Neutrophil (primary cell): ENCODE data around the gene PRMT3.
"Not testable (repeated sequence)": the region's sequence is repeated elsewhere in the genome, so short reads cannot be mapped to it uniquely, and the experiment has no call there.

ENCODE experiments used
- H3K27ac ChIP-seq: fragments of 200-600 bp; sonication (generic); 2 replicates; pipeline ENCODE4 v1.5.1; 2016; ENCODE audit warnings: mild to moderate bottlenecking, moderate library complexity
- H3K27me3 ChIP-seq: fragments of 200-600 bp; sonication (generic); 2 replicates; pipeline ENCODE4 v1.6.0; 2016; ENCODE audit warnings: mild to moderate bottlenecking
- H3K36me3 ChIP-seq: fragments of 200-600 bp; sonication (generic); 2 replicates; pipeline ENCODE4 v1.5.1; 2017
- H3K4me1 ChIP-seq, 2 experiments: fragments of 200-600 bp in 1 of 2; sonication (generic) in 1 of 2; 1 replicate in 1 of 2; 2 replicates in 1 of 2; pipeline versions ENCODE4 v1.5.1 to v1.6.1; 2013 to 2016; ENCODE audit warnings: low read depth in 1 of 2, low read length in 1 of 2, mild to moderate bottlenecking in 1 of 2, moderate library complexity in 1 of 2; ENCODE audit not compliant: control insufficient read depth in 1 of 2, insufficient read depth in 1 of 2
- H3K4me3 ChIP-seq, 2 experiments: fragments of 200-600 bp in 1 of 2; sonication (generic) in 1 of 2; 1 replicate in 1 of 2; 2 replicates in 1 of 2; pipeline ENCODE4 v1.5.1; 2013 to 2016; ENCODE audit warnings: low read depth in 1 of 2, low read length in 1 of 2, mild to moderate bottlenecking in 1 of 2, moderate library complexity in 1 of 2
- H3K9me3 ChIP-seq: fragments of 200-600 bp; sonication (generic); 2 replicates; pipeline ENCODE4 v1.5.1; 2016
- CTCF ChIP-seq: fragments of 200-600 bp; sonication (generic); IDR thresholded peaks from 2 replicates; pipeline ENCODE4 v1.5.1; 2016; ENCODE audit warnings: antibody characterized with exemption

Gene PRMT3

GRCh38 chr11:20464518-20464917 is 77.0 kb downstream of the PRMT3 start:
- TF ChIP-seq CTCF = no peak
- H3K4me3 ChIP-seq = no peak overlapping the region
- no peaks in the 10 kb centered on the region for H3K27me3 ChIP-seq
- no peaks in the 10 kb centered on the region for H3K4me1 ChIP-seq
- H3K27ac ChIP-seq = no peak overlapping the region
- no peaks in the 10 kb centered on the region for H3K36me3 ChIP-seq
- no peaks in the 10 kb centered on the region for H3K9me3 ChIP-seq

- TF ChIP-seq CTCF = no peak
- H3K4me1 ChIP-seq = no peaks in the 10 kb centered on the region
Observed at GRCh38 chr11:20467487-20468185, 80.1 kb downstream of the PRMT3 start.

GRCh38 chr11:20470348-20470747 is 82.8 kb downstream of the PRMT3 start:
- no peaks in the 10 kb centered on the region for H3K36me3 ChIP-seq
- no peak overlapping the region for H3K4me3 ChIP-seq
- H3K4me1 ChIP-seq = peaks cover 0 to 5% of the 10 kb centered on the region in 2 experiments
- no peaks in the 10 kb centered on the region for H3K9me3 ChIP-seq
- H3K27ac ChIP-seq = no peak overlapping the region
- H3K27me3 ChIP-seq = no peaks in the 10 kb centered on the region
- TF ChIP-seq CTCF = no peak

More at GRCh38 chr11:20467487-20468185, 80.1 kb downstream of the PRMT3 start:
- no peaks in the 10 kb centered on the region for H3K27me3 ChIP-seq
- no peak overlapping the region for H3K27ac ChIP-seq
- H3K36me3 ChIP-seq = no peaks in the 10 kb centered on the region
- no peak overlapping the region for H3K4me3 ChIP-seq
- H3K9me3 ChIP-seq = no peaks in the 10 kb centered on the region

GRCh38 chr11:20471929-20472328 is 84.4 kb downstream of the PRMT3 start:
- H3K27me3 ChIP-seq, H3K27ac ChIP-seq, H3K36me3 ChIP-seq, H3K4me3 ChIP-seq, H3K4me1 ChIP-seq, H3K9me3 ChIP-seq: not testable (repeated sequence)

- TF ChIP-seq CTCF = no peak
- Histone ChIP-seq H3K36me3 (no peaks in the 10 kb centered on the region), H3K27ac (no peak overlapping the region), H3K27me3 (no peaks in the 10 kb centered on the region), H3K9me3 (no peaks in the 10 kb centered on the region), H3K4me3 (no peak overlapping the region), H3K4me1 (peaks cover 0 to 5% of the 10 kb centered on the region in 2 experiments)
Observed at GRCh38 chr11:20474176-20474881, 86.8 kb downstream of the PRMT3 start.

- H3K36me3 ChIP-seq = no peaks in the 10 kb centered on the region
- TF ChIP-seq CTCF = no peak
- no peaks in the 10 kb centered on the region for H3K9me3 ChIP-seq
- peaks cover 0 to 5% of the 10 kb centered on the region in 2 experiments for H3K4me1 ChIP-seq
- no peaks in the 10 kb centered on the region for H3K27me3 ChIP-seq
- H3K4me3 ChIP-seq = no peak overlapping the region
- no peak overlapping the region for H3K27ac ChIP-seq
Observed at GRCh38 chr11:20474882-20475517, 87.5 kb downstream of the PRMT3 start.
